HepG2 (cell line): ENCODE results near the gene WNT5A. TPM values are rescaled to one million over a fixed set of nuclear protein-coding genes. Genes with fewer than 3 reads are reported as not detected.

Source experiments
- ATAC-seq: fragments of 200-7000 bp; cut with Tn5 transposase; 3 replicates; pipeline ENCODE4 v1.9.1; 2020; ENCODE audit warnings: mild to moderate bottlenecking, moderate library complexity
- BruUV-seq: library from RNA; stranded (reverse); fragments of 400-500 nt; replicated peaks from 2 replicates; lab custom pipeline; 2021; lab: Mats Ljungman, UMichigan
- CTCF ChIA-PET: fragments of 300-600 bp; formaldehyde crosslinking; extraction: SDS; loops from one replicate; lab custom pipeline; 2021; ENCODE audit warnings: low total read pairs, inconsistent platforms, low intra/inter-chr PET ratio; lab: Yijun Ruan, JAX
- POLR2A ChIA-PET: fragments of 350-600 bp; sonication (Branson Sonifier 250); formaldehyde crosslinking; loops from one replicate; lab custom pipeline; 2020; ENCODE audit warnings: antibody characterized with exemption, inconsistent platforms; lab: Yijun Ruan, JAX
- DNase-seq: peaks from one replicate; pipeline ENCODE4 v3.0.0-alpha.2; 2015; ENCODE audit warnings: low spot score
- FAIRE-seq: peaks from 3 replicates; lab custom pipeline; 2011; peaks lifted over from hg19 to GRCh38; lab: Jason Lieb, UNC
- H2AFZ ChIP-seq: one replicate; pipeline ENCODE4 v1.6.1; 2011; ENCODE audit warnings: low read length, inconsistent platforms
- H3K27ac ChIP-seq: fragments of 300-600 bp; 3 replicates; pipeline ENCODE4 v1.8.0; 2011; ENCODE audit warnings: mixed run types, mild to moderate bottlenecking, mixed read lengths, low read length, inconsistent platforms; ENCODE audit not compliant: insufficient read depth; ENCODE audit errors: extremely low read length
- H3K27me3 ChIP-seq, 2 experiments: fragments of 200-600 bp in 1 of 2; 2 replicates in 1 of 2; 3 replicates in 1 of 2; pipeline versions ENCODE4 v1.6.0 to v1.8.0; 2011; ENCODE audit warnings: low read length in 2 of 2, mild to moderate bottlenecking in 2 of 2, moderate library complexity in 2 of 2, inconsistent platforms in 1 of 2; ENCODE audit not compliant: insufficient read depth in 2 of 2, control insufficient read depth in 1 of 2
- H3K36me3 ChIP-seq, 2 experiments: fragments of 200-600 bp in 1 of 2; replicated peaks in 1 of 2; 2 replicates in 1 of 2; 3 replicates in 1 of 2; pipeline versions ENCODE4 v1.5.1 to v1.8.0; 2011; ENCODE audit warnings: low read length in 2 of 2, inconsistent platforms in 1 of 2; ENCODE audit not compliant: insufficient read depth in 2 of 2, control insufficient read depth in 1 of 2
- H3K4me1 ChIP-seq: 2 replicates; pipeline ENCODE4 v1.5.1; 2012; ENCODE audit warnings: low read length, inconsistent platforms; ENCODE audit not compliant: insufficient read depth
- H3K4me2 ChIP-seq: 2 replicates; pipeline ENCODE4 v1.6.0; 2011; ENCODE audit warnings: low read depth, low read length, inconsistent platforms
- H3K4me3 ChIP-seq, 3 experiments: fragments of 200-600 bp in 1 of 3; sonication (generic), shearing (Covaris generic) in 1 of 3; replicated peaks in 1 of 3; 2 replicates each; pipeline ENCODE4 v1.5.1; 2011 to 2016; ENCODE audit warnings: low read length in 3 of 3, inconsistent platforms in 2 of 3, low read depth in 2 of 3, mild to moderate bottlenecking in 2 of 3, control low read depth in 1 of 3, mixed read lengths in 1 of 3; ENCODE audit not compliant: insufficient read depth in 1 of 3
- H3K79me2 ChIP-seq: one replicate; pipeline ENCODE4 v1.6.1; 2011; ENCODE audit warnings: low read length, inconsistent platforms; ENCODE audit not compliant: insufficient read depth
- H3K9ac ChIP-seq: 2 replicates; pipeline ENCODE4 v1.6.0; 2011; ENCODE audit warnings: mild to moderate bottlenecking, low read depth, low read length, inconsistent platforms; ENCODE audit not compliant: insufficient read depth
- H3K9me3 ChIP-seq: 2 replicates; pipeline ENCODE4 v1.5.1; 2012; ENCODE audit warnings: mild to moderate bottlenecking, low read length
- H4K20me1 ChIP-seq: 2 replicates; pipeline ENCODE4 v1.6.0; 2011; ENCODE audit warnings: inconsistent platforms, mild to moderate bottlenecking, low read length, moderate library complexity; ENCODE audit not compliant: insufficient read depth
- DRAP1 ChIP-seq: IDR thresholded peaks from 2 replicates; pipeline ENCODE4 v1.6.1; 2016; ENCODE audit warnings: missing genetic modification reagents, missing compliant biosample characterization
- MAFF ChIP-seq: IDR thresholded peaks from 2 replicates; pipeline ENCODE4 v1.6.1; 2011; ENCODE audit warnings: low read depth, low read length, improper control_type of control experiment
- PAWR ChIP-seq: sonication (generic); formaldehyde crosslinking; IDR thresholded peaks from 2 replicates; pipeline ENCODE4 v1.4.0; 2020; ENCODE audit warnings: missing genetic modification reagents, mild to moderate bottlenecking, borderline replicate concordance
- THAP9 ChIP-seq: sonication (generic); formaldehyde crosslinking; IDR thresholded peaks from 2 replicates; pipeline ENCODE4; 2020; ENCODE audit warnings: missing genetic modification reagents, mild to moderate bottlenecking, borderline replicate concordance
- ZNF326 ChIP-seq: sonication (generic); formaldehyde crosslinking; IDR thresholded peaks from 2 replicates; pipeline ENCODE4 v1.4.0; 2020; ENCODE audit warnings: missing genetic modification reagents, borderline replicate concordance
- ZNF770 ChIP-seq: sonication (generic); formaldehyde crosslinking; IDR thresholded peaks from 2 replicates; pipeline ENCODE4 v1.5.0; 2020; ENCODE audit warnings: mild to moderate bottlenecking, missing genetic modification reagents
- WGBS: methylation state at CpG from one replicate; pipeline ENCODE4 v1.1.6; 2017; ENCODE audit warnings: low lambda C conversion rate; 5-methylcytosine and 5-hydroxymethylcytosine counted together
- in situ Hi-C: cut with HindIII; loops from 2 replicates; pipeline ENCODE4 v1.10.0; 2017; ENCODE audit warnings: low pct_unique_long_range_greater_than_20kb; ENCODE audit not compliant: extremely low pct_ligation_motif_present
- intact Hi-C: fragments of 100-400 bp; cut with micrococcal nuclease; formaldehyde crosslinking; loops from one replicate; pipeline ENCODE4 v1.10.0; 2022; ENCODE audit not compliant: unreplicated experiment
- polyA plus RNA-seq, 8 experiments: library from polyadenylated mRNA; depleted of rRNA in 3 of 8; stranded (reverse) in 7 of 8; unstranded in 1 of 8; fragments of >200 nt; fragmentation: Illumina TruSeq in 4 of 8; extraction: Trizol in 4 of 8; gene quantifications; 2 replicates each; pipeline versions ENCODE4 v1.2.1 to v1.2.3, GENCODE V29; 2011 to 2016; ENCODE audit warnings: low read depth in 4 of 8, missing spikeins in 1 of 8, mixed read lengths in 1 of 8; ENCODE audit not compliant: insufficient read depth in 1 of 8
- total RNA-seq, 5 experiments: library from RNA; depleted of rRNA; stranded (reverse); fragments of >200 nt; fragmentation: Illumina TruSeq; extraction: Trizol; gene quantifications; 2 replicates each; pipeline ENCODE4 v1.2.3, GENCODE V29; 2016; ENCODE audit warnings: low read depth in 1 of 5

WNT5A gene
- total and polyA plus RNA-seq, 2 of the 13 experiments (the other 11 are each of a cell fraction or from before 2014, with no cell fraction given): not detected

- intact Hi-C loops: no loop called here
- H3K36me3 ChIP-seq: no peaks in the 10 kb centered on the region
- TF ChIP-seq ZNF770 (CRISPR knock-in tag) (no peak), ZNF326 (CRISPR knock-in tag) (no peak), DRAP1 (CRISPR knock-in tag) (no peak), PAWR (CRISPR knock-in tag) (no peak)
- TF ChIP-seq, all 625 proteins: peak for 0
- DNase-seq: no peak
- Histone ChIP-seq H4K20me1 (no peaks in the 10 kb centered on the region), H3K9me3 (no peaks in the 10 kb centered on the region), H3K4me3 (no peak overlapping the region), H2AFZ (no peak overlapping the region), H3K27me3 (no peaks in the 10 kb centered on the region), H3K4me2 (no peak overlapping the region), H3K27ac (no peak overlapping the region), H3K79me2 (no peaks in the 10 kb centered on the region), H3K9ac (no peak overlapping the region), H3K4me1 (no peaks in the 10 kb centered on the region)
- ChIA-PET CTCF (no interaction called here), POLR2A (no interaction called here)
- BruUV-seq: no TSS peak
- in situ Hi-C loops: no loop called here
- no peak for FAIRE-seq
- peak; percentile 67 for ATAC-seq
Observed at GRCh38 chr3:55497250-55497649, 10.1 kb upstream of the WNT5A start.

- Histone ChIP-seq H3K27me3 (no peaks in the 10 kb centered on the region), H3K4me1 (no peaks in the 10 kb centered on the region), H3K36me3 (no peaks in the 10 kb centered on the region), H3K4me2 (no peak overlapping the region), H4K20me1 (no peaks in the 10 kb centered on the region), H2AFZ (no peak overlapping the region), H3K4me3 (no peak overlapping the region), H3K79me2 (no peaks in the 10 kb centered on the region), H3K9me3 (no peaks in the 10 kb centered on the region), H3K9ac (no peak overlapping the region), H3K27ac (no peak overlapping the region)
- in situ Hi-C loops (no loop called here), intact Hi-C loops (no loop called here)
- POLR2A ChIA-PET: no interaction called here
- CTCF ChIA-PET: no interaction called here
- WGBS: 2% methylated on average over 2 of the region's 2 CpGs
- ATAC-seq (no peak), DNase-seq (no peak), FAIRE-seq (no peak)
- BruUV-seq: no TSS peak
- TF ChIP-seq MAFF: 0 out of 2 replicates have a peak, but pooled peaks have one; percentile 5
- no peak for TF ChIP-seq THAP9 (CRISPR knock-in tag)
- TF ChIP-seq, all 625 proteins: peak for 1
Observed at GRCh38 chr3:55494976-55495375, 7.9 kb upstream of the WNT5A start.
